ENCODE measurements around the gene PAPOLG.

The PAPOLG gene

GRCh38 chr2:60756097-60757087 is at the start of gene PAPOLG:
PAPOLG (plus strand) TSS chr2:60756268; CDS start chr2:60756479, 211 bp downstream.
- peak; percentile 99 for DNase-seq (ENCODE audit: low spot score)

- peak; percentile 60 for DNase-seq (ENCODE audit: low spot score)
Measured at GRCh38 chr2:60707750-60708371, 48.2 kb upstream of the PAPOLG start.

DNA sequence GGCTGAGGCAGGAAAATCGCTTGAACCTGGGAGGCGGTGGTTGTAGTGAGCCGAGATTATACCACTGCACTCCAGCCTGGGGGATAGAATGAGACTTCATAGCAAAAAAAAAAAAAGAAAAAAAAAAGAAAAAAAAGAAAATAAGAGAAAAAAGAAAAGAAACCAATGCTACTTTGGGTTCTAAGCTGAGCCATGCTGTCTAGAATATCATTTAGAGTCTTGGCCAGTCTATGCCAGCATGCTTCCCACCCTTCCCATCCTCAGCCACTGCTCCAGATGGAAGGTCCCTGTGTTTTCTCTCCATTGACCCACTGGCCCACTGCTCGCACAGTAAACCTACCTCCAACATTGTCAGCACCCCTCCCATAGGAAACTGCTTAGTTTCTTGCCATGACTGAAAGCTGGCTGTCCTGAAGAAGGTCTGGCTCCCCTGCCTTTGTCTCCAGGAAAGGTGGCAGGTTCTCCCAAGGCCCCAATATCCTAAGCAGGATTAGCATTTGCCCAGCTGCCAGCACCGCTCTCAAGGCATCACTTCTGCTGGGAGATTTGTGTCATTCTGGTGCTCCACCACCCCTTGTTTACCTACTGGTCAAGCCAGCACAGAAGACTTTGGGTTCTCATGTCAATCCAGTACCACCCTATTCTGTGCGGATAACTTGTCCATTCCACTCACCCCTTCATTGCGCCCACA is 47.3 kb upstream of the PAPOLG start:
- DNase-seq (ENCODE audit: low spot score) = no peak

DNA sequence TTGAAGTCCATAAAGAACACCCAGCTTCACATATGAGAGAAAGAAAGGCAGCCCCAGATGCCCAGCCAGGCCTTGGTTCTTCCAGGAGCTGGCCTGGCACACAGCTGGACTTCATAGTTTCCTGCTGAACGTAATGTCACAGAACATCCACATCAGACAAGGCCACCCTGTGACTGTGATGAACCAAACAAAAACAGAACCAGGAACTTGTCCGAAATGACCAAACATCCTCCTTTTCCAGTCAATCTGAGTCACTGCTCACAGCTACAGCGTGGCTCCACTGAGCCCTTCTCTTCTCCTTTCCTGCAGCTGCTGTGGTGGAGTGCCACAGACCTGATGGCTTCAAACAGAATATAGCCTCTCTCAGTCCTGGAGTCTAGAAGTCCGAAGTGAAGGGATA is 45.4 kb upstream of the PAPOLG start:
- peak; percentile 65 for DNase-seq (ENCODE audit: low spot score)

- no peak for DNase-seq (ENCODE audit: low spot score)
Measured at GRCh38 chr2:60715561-60715960, 40.5 kb upstream of the PAPOLG start.

DNA sequence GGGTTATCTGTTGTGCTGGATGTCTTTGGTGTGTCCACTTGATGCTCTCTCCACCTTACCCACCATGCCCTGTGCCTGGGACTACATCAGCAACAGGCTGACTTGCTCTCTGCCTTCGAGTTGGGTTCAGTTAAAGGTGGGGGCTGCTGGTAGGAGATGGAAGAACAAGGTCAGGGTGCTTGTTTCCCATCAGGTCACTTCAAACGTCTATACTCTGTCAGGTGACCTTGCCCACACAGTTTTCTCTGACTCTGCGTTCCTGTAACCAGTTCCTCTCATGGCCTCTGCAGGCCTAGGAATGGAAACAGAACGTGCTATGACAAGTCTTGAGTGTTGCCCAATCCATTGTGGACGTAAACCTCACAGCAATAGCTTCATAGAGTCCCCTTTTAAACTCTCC is 38.4 kb upstream of the PAPOLG start:
- no peak for DNase-seq (ENCODE audit: low spot score)

- no peak for DNase-seq (ENCODE audit: low spot score)
Measured at GRCh38 chr2:60719331-60719730, 36.7 kb upstream of the PAPOLG start.

DNA sequence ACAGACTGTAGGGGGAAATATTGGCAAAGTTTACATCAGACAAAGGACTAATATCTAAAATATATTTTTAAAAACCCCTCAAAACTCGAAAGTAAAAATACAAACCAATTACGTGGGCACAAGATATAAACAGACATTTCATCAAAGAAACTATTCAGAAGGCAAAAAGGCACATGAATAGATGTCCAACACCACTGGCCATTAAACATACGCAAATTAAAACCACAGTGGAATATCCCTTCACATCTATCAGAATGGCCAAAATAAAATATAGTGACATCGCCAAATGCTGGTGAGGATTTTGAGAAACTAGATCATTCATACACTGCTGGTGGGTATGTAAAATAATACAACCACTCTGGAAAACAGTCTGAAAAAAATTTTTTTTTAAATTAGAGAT is 30.6 kb upstream of the PAPOLG start:
- DNase-seq (ENCODE audit: low spot score) = no peak

- DNase-seq (ENCODE audit: low spot score) = no peak
Measured at GRCh38 chr2:60728855-60729254, 27.2 kb upstream of the PAPOLG start.

GRCh38 chr2:60735496-60736250 is 20.4 kb upstream of the PAPOLG start:
- peak; percentile 29 for DNase-seq (ENCODE audit: low spot score)

DNA sequence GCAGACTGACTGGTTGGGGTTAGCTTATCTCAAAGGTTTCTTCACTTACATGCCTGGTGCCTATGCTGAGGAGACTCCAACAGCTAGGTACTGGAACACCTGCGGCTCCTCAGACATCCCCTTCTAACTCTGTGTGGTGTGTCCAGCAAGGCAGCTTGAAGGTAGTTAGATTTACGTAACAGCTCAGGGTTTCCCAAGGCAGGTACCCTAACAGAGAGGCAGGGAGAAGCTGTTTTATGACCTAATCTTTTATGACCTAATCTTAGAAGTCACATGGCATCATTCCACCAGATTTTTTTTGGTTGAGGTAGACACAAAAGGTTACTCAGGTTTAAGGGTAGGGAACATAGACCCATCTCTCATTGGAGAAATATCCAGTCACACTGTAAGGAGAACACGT is 17.4 kb upstream of the PAPOLG start:
- no peak for DNase-seq (ENCODE audit: low spot score)

DNA sequence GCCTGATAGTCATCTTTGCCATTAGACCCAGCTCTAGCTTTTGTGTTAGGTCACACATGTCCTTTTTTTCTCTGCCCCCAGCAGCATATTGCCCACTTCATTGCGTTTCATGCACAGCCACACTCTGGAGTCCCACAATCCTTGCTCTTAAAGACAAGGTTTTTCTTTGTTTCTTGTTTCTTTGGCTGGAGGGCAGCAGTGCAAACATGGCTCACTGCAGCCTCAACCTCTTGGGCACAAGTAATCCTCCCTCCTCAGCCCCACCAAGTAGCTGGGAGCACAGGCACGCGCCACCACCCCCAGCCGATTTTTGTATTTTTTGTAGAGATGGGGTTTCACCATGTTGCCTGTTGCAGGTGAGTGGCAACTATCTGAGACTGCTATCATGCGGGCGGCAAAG is 16.9 kb upstream of the PAPOLG start:
- no peak for DNase-seq (ENCODE audit: low spot score)

DNA sequence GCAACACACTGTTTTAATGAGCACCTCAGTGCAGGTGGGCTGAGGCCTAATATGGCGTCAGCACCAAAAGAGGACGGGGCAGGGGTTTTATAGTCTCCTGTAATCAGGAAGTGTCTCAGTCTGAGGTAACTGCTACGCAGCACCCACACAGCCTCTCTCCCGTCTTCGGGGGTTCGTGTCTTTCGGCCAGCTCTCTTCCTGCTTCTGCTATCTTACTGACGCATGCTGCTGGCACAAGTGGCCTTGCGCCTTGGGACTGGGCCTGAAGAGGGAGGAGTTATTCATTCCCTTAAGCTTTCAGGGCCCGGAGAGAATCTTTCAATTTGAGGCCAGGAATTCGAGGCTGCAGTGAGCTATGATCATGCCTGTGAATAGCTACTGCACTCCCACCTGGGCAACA is 14.5 kb upstream of the PAPOLG start:
- no peak for DNase-seq (ENCODE audit: low spot score)

GRCh38 chr2:60742419-60742818 is 13.6 kb upstream of the PAPOLG start:
- no peak for DNase-seq (ENCODE audit: low spot score)

DNA sequence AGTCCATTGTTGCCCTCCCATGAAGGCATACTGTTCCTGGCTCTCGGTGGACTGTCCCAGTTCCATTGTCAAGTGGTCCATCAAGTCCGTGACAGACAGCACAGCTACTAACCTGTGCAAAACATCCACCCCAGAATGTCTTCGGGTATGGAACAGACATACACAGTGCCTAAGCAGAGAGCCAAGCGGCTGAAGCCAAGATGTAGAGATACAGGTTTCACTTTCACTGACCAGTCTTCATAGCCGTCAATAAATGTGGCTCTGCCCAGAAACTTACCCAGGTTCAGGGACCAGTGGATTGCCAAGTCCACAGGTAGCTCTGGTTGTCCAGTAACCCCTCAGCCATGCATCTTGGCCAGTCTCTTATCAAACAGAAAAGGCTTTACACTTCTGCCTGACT is 10.7 kb upstream of the PAPOLG start:
- no peak for DNase-seq (ENCODE audit: low spot score)

- DNase-seq (ENCODE audit: low spot score) = no peak
Measured at GRCh38 chr2:60745761-60746160, 10.3 kb upstream of the PAPOLG start.

- DNase-seq (ENCODE audit: low spot score) = no peak
Measured at GRCh38 chr2:60746318-60746717, 9.8 kb upstream of the PAPOLG start.

GRCh38 chr2:60759654-60760053 is 3.6 kb downstream of the PAPOLG start:
- DNase-seq (ENCODE audit: low spot score) = no peak

GRCh38 chr2:60764736-60765534 is 8.9 kb downstream of the PAPOLG start:
- DNase-seq (ENCODE audit: low spot score) = no peak

- DNase-seq (ENCODE audit: low spot score) = no peak
Measured at GRCh38 chr2:60766283-60766682, 10.2 kb downstream of the PAPOLG start.

GRCh38 chr2:60771508-60771907 is 15.4 kb downstream of the PAPOLG start:
- no peak for DNase-seq (ENCODE audit: low spot score)
